WI38 (cell line): ENCODE results near the gene CD200R1.

ENCODE experiments used
- H3K4me3 ChIP-seq: 2 replicates; pipeline ENCODE4 v1.5.1; 2011; ENCODE audit warnings: low read depth, mild to moderate bottlenecking, control low read depth, low read length
- CTCF ChIP-seq: IDR thresholded peaks from 2 replicates; pipeline ENCODE4 v1.5.1; 2012; ENCODE audit warnings: low read depth, mild to moderate bottlenecking, control low read depth, low read length

Gene CD200R1

GRCh38 chr3:112976953-112977352 lies 2.0 kb upstream of the CD200R1 start:
- TF ChIP-seq CTCF, result no peak
- no peak overlapping the region for H3K4me3 ChIP-seq

- TF ChIP-seq CTCF, result no peak
- H3K4me3 ChIP-seq, result no peak overlapping the region
Measured at GRCh38 chr3:112976001-112976400, 1.1 kb upstream of the CD200R1 start.

GRCh38 chr3:112974178-112974517 lies 755 bp downstream of the CD200R1 start:
- no peak overlapping the region for H3K4me3 ChIP-seq
- TF ChIP-seq CTCF, result no peak

GRCh38 chr3:112973325-112974177 lies 1.4 kb downstream of the CD200R1 start:
- no peak overlapping the region for H3K4me3 ChIP-seq

GRCh38 chr3:112972158-112972557 lies 2.7 kb downstream of the CD200R1 start:
- H3K4me3 ChIP-seq, result no peak overlapping the region
- TF ChIP-seq CTCF, result no peak

More at GRCh38 chr3:112973325-112974177, 1.4 kb downstream of the CD200R1 start:
- TF ChIP-seq CTCF, result no peak

GRCh38 chr3:112967828-112968227 lies 7.1 kb downstream of the CD200R1 start:
- H3K4me3 ChIP-seq, result no peak overlapping the region
- no peak for TF ChIP-seq CTCF

- H3K4me3 ChIP-seq, result no peak overlapping the region
- no peak for TF ChIP-seq CTCF
Measured at GRCh38 chr3:112967425-112967824, 7.5 kb downstream of the CD200R1 start.
